GM12872 (cell line): ENCODE measurements around the gene SMCR8.

Source experiments
- CTCF ChIP-seq: IDR thresholded peaks from 3 replicates; pipeline ENCODE4 v1.5.1; 2011; ENCODE audit warnings: low read depth, mild to moderate bottlenecking, low read length, moderate library complexity; ENCODE audit not compliant: insufficient read depth

Gene SMCR8

GRCh38 chr17:18314059-18314730 is 898 bp upstream of the SMCR8 start:
- TF ChIP-seq CTCF: no peak

- no peak for TF ChIP-seq CTCF
Observed at GRCh38 chr17:18315562-18315922, 449 bp downstream of the SMCR8 start.

- TF ChIP-seq CTCF: no peak
Observed at GRCh38 chr17:18315961-18316360, 868 bp downstream of the SMCR8 start.

- no peak for TF ChIP-seq CTCF
Observed at GRCh38 chr17:18318117-18318516, 3.0 kb downstream of the SMCR8 start.

GRCh38 chr17:18318771-18319450 is 3.8 kb downstream of the SMCR8 start:
- TF ChIP-seq CTCF: no peak

GRCh38 chr17:18319604-18320256 is 4.6 kb downstream of the SMCR8 start:
- TF ChIP-seq CTCF: peak; percentile 27; the same call in 2 of the 3 replicates

GRCh38 chr17:18320301-18320700 is 5.2 kb downstream of the SMCR8 start:
- no peak for TF ChIP-seq CTCF
